ENCODE results near the gene NKD1.

The NKD1 gene

GRCh38 chr16:50594308-50595260 lies 46.4 kb downstream of the NKD1 start:
- Mint-ChIP-seq H3K4me3 (no peak overlapping the region), H3K4me1 (ENCODE audit: low read depth) (peaks cover 5% of the 10 kb centered on the region), H3K27ac (no peak overlapping the region), H3K27me3 (ENCODE audit: low read depth) (no peaks in the 10 kb centered on the region), H3K9me3 (no peaks in the 10 kb centered on the region), H3K36me3 (ENCODE audit: low read depth) (peaks cover 2% of the 10 kb centered on the region)
- no peak for DNase-seq (ENCODE audit: low spot score)

- no peak for DNase-seq (ENCODE audit: low spot score)
- Mint-ChIP-seq H3K27me3 (ENCODE audit: low read depth) (no peaks in the 10 kb centered on the region), H3K36me3 (ENCODE audit: low read depth) (no peaks in the 10 kb centered on the region), H3K4me3 (no peak overlapping the region), H3K9me3 (no peaks in the 10 kb centered on the region), H3K27ac (no peak overlapping the region), H3K4me1 (ENCODE audit: low read depth) (no peaks in the 10 kb centered on the region)
Measured at GRCh38 chr16:50595859-50596258, 47.7 kb downstream of the NKD1 start.

GRCh38 chr16:50596762-50597450 lies 48.7 kb downstream of the NKD1 start:
- H3K9me3 Mint-ChIP-seq: no peaks in the 10 kb centered on the region
- no peak overlapping the region for H3K27ac Mint-ChIP-seq
- no peak overlapping the region for H3K4me3 Mint-ChIP-seq
- H3K4me1 Mint-ChIP-seq (ENCODE audit: low read depth): no peaks in the 10 kb centered on the region
- no peaks in the 10 kb centered on the region for H3K27me3 Mint-ChIP-seq (ENCODE audit: low read depth)
- no peaks in the 10 kb centered on the region for H3K36me3 Mint-ChIP-seq (ENCODE audit: low read depth)
- no peak for DNase-seq (ENCODE audit: low spot score)

GRCh38 chr16:50597563-50598255 lies 49.5 kb downstream of the NKD1 start:
- DNase-seq (ENCODE audit: low spot score): no peak
- Mint-ChIP-seq H3K4me1 (ENCODE audit: low read depth) (no peaks in the 10 kb centered on the region), H3K4me3 (no peak overlapping the region), H3K9me3 (no peaks in the 10 kb centered on the region), H3K36me3 (ENCODE audit: low read depth) (no peaks in the 10 kb centered on the region), H3K27me3 (ENCODE audit: low read depth) (no peaks in the 10 kb centered on the region), H3K27ac (no peak overlapping the region)

GRCh38 chr16:50598256-50598894 lies 50.2 kb downstream of the NKD1 start:
- no peak for DNase-seq (ENCODE audit: low spot score)
- peaks cover under 1% of the 10 kb centered on the region for H3K4me1 Mint-ChIP-seq (ENCODE audit: low read depth)
- H3K9me3 Mint-ChIP-seq: no peaks in the 10 kb centered on the region
- H3K27me3 Mint-ChIP-seq (ENCODE audit: low read depth): no peaks in the 10 kb centered on the region
- H3K4me3 Mint-ChIP-seq: no peak overlapping the region
- H3K27ac Mint-ChIP-seq: no peak overlapping the region
- H3K36me3 Mint-ChIP-seq (ENCODE audit: low read depth): no peaks in the 10 kb centered on the region

GRCh38 chr16:50598936-50599361 lies 50.8 kb downstream of the NKD1 start:
- no peak overlapping the region for H3K4me3 Mint-ChIP-seq
- DNase-seq (ENCODE audit: low spot score): no peak
- H3K27me3 Mint-ChIP-seq (ENCODE audit: low read depth): no peaks in the 10 kb centered on the region
- peaks cover 4% of the 10 kb centered on the region for H3K4me1 Mint-ChIP-seq (ENCODE audit: low read depth)
- no peak overlapping the region for H3K27ac Mint-ChIP-seq
- H3K36me3 Mint-ChIP-seq (ENCODE audit: low read depth): no peaks in the 10 kb centered on the region
- H3K9me3 Mint-ChIP-seq: no peaks in the 10 kb centered on the region

- Mint-ChIP-seq H3K9me3 (no peaks in the 10 kb centered on the region), H3K4me3 (no peak overlapping the region), H3K4me1 (ENCODE audit: low read depth) (peaks cover 4% of the 10 kb centered on the region), H3K27me3 (ENCODE audit: low read depth) (no peaks in the 10 kb centered on the region), H3K27ac (no peak overlapping the region), H3K36me3 (ENCODE audit: low read depth) (no peaks in the 10 kb centered on the region)
- no peak for DNase-seq (ENCODE audit: low spot score)
Measured at GRCh38 chr16:50599494-50599893, 51.3 kb downstream of the NKD1 start.

GRCh38 chr16:50600582-50601283 lies 52.5 kb downstream of the NKD1 start:
- no peak for DNase-seq (ENCODE audit: low spot score)
- H3K27ac Mint-ChIP-seq: no peak overlapping the region
- H3K27me3 Mint-ChIP-seq (ENCODE audit: low read depth): no peaks in the 10 kb centered on the region
- H3K4me1 Mint-ChIP-seq (ENCODE audit: low read depth): peaks cover 4% of the 10 kb centered on the region
- no peaks in the 10 kb centered on the region for H3K9me3 Mint-ChIP-seq
- H3K36me3 Mint-ChIP-seq (ENCODE audit: low read depth): no peaks in the 10 kb centered on the region
- no peak overlapping the region for H3K4me3 Mint-ChIP-seq

- no peak overlapping the region for H3K4me3 Mint-ChIP-seq
- H3K27ac Mint-ChIP-seq: no peak overlapping the region
- no peaks in the 10 kb centered on the region for H3K27me3 Mint-ChIP-seq (ENCODE audit: low read depth)
- no peaks in the 10 kb centered on the region for H3K9me3 Mint-ChIP-seq
- no peak for DNase-seq (ENCODE audit: low spot score)
- no peaks in the 10 kb centered on the region for H3K36me3 Mint-ChIP-seq (ENCODE audit: low read depth)
- peaks cover 4% of the 10 kb centered on the region for H3K4me1 Mint-ChIP-seq (ENCODE audit: low read depth)
Measured at GRCh38 chr16:50601341-50601740, 53.1 kb downstream of the NKD1 start.

- Mint-ChIP-seq H3K4me1 (ENCODE audit: low read depth) (peaks cover 4% of the 10 kb centered on the region), H3K27me3 (ENCODE audit: low read depth) (no peaks in the 10 kb centered on the region), H3K4me3 (no peak overlapping the region), H3K9me3 (no peaks in the 10 kb centered on the region), H3K27ac (no peak overlapping the region), H3K36me3 (ENCODE audit: low read depth) (no peaks in the 10 kb centered on the region)
- DNase-seq (ENCODE audit: low spot score): no peak
Measured at GRCh38 chr16:50602126-50602525, 53.9 kb downstream of the NKD1 start.

GRCh38 chr16:50602531-50603205 lies 54.5 kb downstream of the NKD1 start:
- no peak overlapping the region for H3K27ac Mint-ChIP-seq
- peaks cover 4% of the 10 kb centered on the region for H3K4me1 Mint-ChIP-seq (ENCODE audit: low read depth)
- no peaks in the 10 kb centered on the region for H3K36me3 Mint-ChIP-seq (ENCODE audit: low read depth)
- H3K27me3 Mint-ChIP-seq (ENCODE audit: low read depth): peaks cover 2% of the 10 kb centered on the region
- H3K9me3 Mint-ChIP-seq: no peaks in the 10 kb centered on the region
- no peak overlapping the region for H3K4me3 Mint-ChIP-seq
- no peak for DNase-seq (ENCODE audit: low spot score)

GRCh38 chr16:50603206-50604064 lies 55.2 kb downstream of the NKD1 start:
- Mint-ChIP-seq H3K9me3 (no peaks in the 10 kb centered on the region), H3K27ac (no peak overlapping the region), H3K27me3 (ENCODE audit: low read depth) (peaks cover 3% of the 10 kb centered on the region), H3K36me3 (ENCODE audit: low read depth) (no peaks in the 10 kb centered on the region), H3K4me1 (ENCODE audit: low read depth) (peaks cover 4% of the 10 kb centered on the region), H3K4me3 (no peak overlapping the region)
- DNase-seq (ENCODE audit: low spot score): no peak

Data from T-helper 2 cell treated with Interferon-gamma antibody and Interleukin-4, amounts not matched to agents 5 μg/mL and 100 μg/mL, for 36 hours (primary cell).